ENCODE results near the gene PLK5.

- no peak for TF ChIP-seq ZFP30 (CRISPR knock-in tag; IDR thresholded peaks at IDR 0.05)
- TF ChIP-seq CSRNP3 (CRISPR knock-in tag; IDR thresholded peaks at IDR 0.05): no peak
- TF ChIP-seq ARNTL (CRISPR knock-in tag; IDR thresholded peaks at IDR 0.05; ENCODE audit: borderline replicate concordance, low read depth): no peak
- TF ChIP-seq PATZ1 (CRISPR knock-in tag; IDR thresholded peaks at IDR 0.05; ENCODE audit: borderline replicate concordance): no peak
- no peak for TF ChIP-seq TCF4 (CRISPR knock-in tag; IDR thresholded peaks at IDR 0.05; ENCODE audit: borderline replicate concordance)
- no peak for TF ChIP-seq ZC3H10 (CRISPR knock-in tag; IDR thresholded peaks at IDR 0.05)
- no peak for TF ChIP-seq POU6F1 (CRISPR knock-in tag; IDR thresholded peaks at IDR 0.05; ENCODE audit: borderline replicate concordance, low read depth)
- TF ChIP-seq SNAI2 (CRISPR knock-in tag; IDR thresholded peaks at IDR 0.05): no peak
- no peak for TF ChIP-seq CSDC2 (CRISPR knock-in tag; IDR thresholded peaks at IDR 0.05)
- TF ChIP-seq CREB5 (CRISPR knock-in tag; IDR thresholded peaks at IDR 0.05; ENCODE audit: low read depth): no peak
- TF ChIP-seq BACH2 (CRISPR knock-in tag; IDR thresholded peaks at IDR 0.05; ENCODE audit: borderline replicate concordance): no peak
- TF ChIP-seq ZNF70 (CRISPR knock-in tag; IDR thresholded peaks at IDR 0.05): no peak
Measured at GRCh38 chr19:1509602-1510441, 14.1 kb upstream of the PLK5 start.

All from SK-N-SH treated with all-trans-retinoic acid at 6 μM for 48 hours (cell line).